ENCODE data around the gene RGS7.

RGS7 gene

DNA sequence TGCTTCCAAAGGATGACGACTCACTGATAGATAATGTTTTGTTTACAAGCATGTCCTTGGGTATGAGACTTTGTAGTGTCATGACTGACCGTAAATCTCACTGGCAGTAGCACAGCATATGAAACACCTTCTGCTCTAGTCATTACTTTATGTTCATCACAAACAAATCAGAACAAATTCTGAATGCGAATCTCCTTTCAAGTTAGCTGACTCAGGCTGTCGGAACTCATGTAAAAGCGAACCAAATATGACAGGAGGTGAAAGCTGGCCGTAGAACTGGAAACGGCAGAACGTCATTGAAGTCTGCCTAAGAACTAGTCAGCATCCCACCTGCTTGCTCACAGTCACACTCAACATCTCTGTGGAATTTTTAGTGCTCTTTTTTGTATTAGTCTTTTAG lies 143.9 kb downstream of the RGS7 start:
- DNase-seq (ENCODE audit: low spot score): no peak
- TF ChIP-seq, protein P1, sequence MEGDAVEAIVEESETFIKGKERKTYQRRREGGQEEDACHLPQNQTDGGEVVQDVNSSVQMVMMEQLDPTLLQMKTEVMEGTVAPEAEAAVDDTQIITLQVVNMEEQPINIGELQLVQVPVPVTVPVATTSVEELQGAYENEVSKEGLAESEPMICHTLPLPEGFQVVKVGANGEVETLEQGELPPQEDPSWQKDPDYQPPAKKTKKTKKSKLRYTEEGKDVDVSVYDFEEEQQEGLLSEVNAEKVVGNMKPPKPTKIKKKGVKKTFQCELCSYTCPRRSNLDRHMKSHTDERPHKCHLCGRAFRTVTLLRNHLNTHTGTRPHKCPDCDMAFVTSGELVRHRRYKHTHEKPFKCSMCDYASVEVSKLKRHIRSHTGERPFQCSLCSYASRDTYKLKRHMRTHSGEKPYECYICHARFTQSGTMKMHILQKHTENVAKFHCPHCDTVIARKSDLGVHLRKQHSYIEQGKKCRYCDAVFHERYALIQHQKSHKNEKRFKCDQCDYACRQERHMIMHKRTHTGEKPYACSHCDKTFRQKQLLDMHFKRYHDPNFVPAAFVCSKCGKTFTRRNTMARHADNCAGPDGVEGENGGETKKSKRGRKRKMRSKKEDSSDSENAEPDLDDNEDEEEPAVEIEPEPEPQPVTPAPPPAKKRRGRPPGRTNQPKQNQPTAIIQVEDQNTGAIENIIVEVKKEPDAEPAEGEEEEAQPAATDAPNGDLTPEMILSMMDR (IDR thresholded peaks at IDR 0.05; ENCODE audit: extremely low read depth, missing control alignments): no peak

DNA sequence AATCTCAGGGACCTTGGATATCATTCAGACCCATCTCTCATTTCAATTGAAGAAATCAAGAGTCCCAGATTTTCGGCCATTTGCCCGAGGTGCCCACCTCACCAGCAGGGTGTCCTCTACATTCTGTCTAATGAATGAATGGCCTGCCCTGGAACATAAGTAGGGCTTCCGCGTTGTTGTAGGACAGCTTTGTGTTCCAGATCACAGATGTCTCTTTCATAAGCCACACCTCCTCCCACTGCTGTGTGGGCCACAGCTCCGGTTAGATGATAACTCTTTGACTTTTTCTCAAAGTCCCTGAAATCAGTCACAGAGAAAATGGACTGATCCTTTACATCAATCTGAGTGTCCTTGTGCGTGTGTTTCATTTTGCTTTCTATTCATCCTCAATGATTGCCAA lies 144.4 kb downstream of the RGS7 start:
- DNase-seq (ENCODE audit: low spot score): no peak
- TF ChIP-seq, protein P1 (IDR thresholded peaks at IDR 0.05; ENCODE audit: extremely low read depth, missing control alignments): no peak

DNA sequence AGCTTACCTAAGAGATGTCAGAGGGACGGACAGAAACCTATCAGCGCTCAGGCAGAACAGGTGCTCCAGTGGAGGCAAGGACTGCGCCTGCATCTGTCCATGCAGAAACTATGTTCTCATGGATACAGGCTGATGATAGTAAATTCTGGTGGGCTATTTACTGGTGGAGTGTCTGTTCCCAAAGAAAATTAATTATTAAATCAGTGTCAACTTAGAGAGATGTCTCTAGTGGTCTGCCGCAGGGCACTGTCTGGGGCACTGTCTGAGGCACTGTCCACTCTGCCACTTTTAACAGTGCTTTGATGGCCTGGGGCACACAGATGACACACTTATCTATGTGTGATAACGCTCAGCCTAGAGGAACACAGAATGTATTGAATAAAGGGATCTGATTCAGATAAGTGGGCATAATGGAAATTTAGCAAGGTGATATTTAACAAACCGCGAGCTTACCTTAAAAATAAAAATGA lies 148.1 kb downstream of the RGS7 start:
- DNase-seq (ENCODE audit: low spot score): no peak
- TF ChIP-seq, protein P1 (IDR thresholded peaks at IDR 0.05; ENCODE audit: extremely low read depth, missing control alignments): no peak

DNA sequence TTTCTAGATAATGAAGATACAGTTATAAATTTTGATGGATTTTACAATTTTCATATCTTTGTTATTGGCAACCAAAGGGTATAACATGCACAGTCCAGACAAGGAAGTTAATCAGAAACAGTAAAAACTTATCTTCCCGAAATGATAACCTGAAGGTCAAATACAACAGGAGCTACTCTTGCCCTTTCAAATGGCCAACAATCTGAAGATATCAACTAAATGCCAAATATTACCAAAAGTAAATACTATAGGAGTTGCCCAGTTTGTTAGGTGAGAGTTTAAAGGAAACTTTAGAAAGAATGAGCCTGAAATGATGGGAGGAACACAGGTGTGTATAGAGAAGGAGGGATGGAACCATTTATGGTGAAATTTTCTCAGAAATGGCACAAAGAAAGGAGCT lies 153.2 kb downstream of the RGS7 start:
- no peak for DNase-seq (ENCODE audit: low spot score)
- TF ChIP-seq, protein P1 (IDR thresholded peaks at IDR 0.05; ENCODE audit: extremely low read depth, missing control alignments): no peak

DNA sequence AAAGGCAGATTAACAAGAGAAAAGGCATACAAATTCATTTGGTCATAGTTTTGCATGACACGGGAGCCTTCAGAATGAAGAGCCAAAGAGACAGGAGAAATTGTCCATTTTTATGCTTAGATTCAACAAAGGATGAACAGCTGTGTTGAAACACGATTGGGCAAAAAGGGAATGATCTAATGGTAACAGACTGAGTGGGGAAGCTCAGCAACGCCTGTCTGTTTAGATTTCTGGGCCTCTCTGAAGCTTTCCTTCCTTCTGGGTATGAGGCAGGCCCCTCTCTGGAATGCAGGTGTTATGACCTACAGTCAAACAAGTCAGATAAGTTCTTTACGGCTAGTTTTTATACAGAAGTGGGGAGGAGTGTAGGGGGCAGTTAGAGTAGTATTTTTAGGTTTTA lies 154.6 kb downstream of the RGS7 start:
- DNase-seq (ENCODE audit: low spot score): no peak
- TF ChIP-seq, protein P1 (IDR thresholded peaks at IDR 0.05; ENCODE audit: extremely low read depth, missing control alignments): no peak

DNA sequence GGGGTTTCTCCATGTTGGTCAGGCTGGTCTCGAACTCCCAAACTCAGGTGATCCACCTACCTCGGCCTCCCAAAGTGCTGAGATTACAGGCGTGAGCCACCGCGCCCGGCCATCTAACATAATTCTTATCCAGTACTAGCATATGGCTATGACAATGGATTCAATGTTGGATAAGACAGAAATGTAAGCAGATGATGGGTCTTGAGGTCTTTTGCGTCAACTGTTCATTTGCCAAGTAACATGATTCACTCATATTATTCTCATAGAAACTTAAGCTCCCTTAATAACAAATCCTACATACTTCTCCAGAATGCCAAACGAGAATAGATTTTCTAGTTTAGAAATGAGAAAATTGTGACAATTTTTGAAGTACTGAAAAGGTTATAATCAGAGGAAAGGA lies 170.3 kb downstream of the RGS7 start:
- DNase-seq (ENCODE audit: low spot score): no peak

DNA sequence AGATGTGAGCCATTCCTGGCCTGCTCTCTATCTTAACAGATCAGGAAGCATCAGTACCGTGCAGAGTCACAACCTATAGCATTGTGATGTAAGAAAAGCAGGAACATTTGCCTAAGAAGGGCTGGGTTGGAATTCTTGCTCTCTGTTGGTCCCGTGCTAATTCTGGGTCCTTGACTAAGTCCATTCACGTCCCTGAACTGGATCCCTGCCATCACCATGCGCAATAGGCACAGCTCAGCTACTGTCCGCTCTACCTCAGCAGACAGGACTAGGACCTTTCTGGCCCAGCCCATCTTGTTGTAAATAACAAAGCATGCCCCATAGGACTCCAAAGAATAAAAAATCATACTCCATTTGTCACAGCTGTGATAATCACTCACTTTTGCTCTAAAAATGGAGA lies 175.0 kb downstream of the RGS7 start:
- DNase-seq (ENCODE audit: low spot score): no peak
- TF ChIP-seq, protein P1 (IDR thresholded peaks at IDR 0.05; ENCODE audit: extremely low read depth, missing control alignments): no peak

More for the DNA sequence above, 170.3 kb downstream of the RGS7 start:
- TF ChIP-seq, protein P1 (IDR thresholded peaks at IDR 0.05; ENCODE audit: extremely low read depth, missing control alignments): no peak
